ENCODE data around the gene FBXO39. TPM values are rescaled to one million over a fixed set of nuclear protein-coding genes. Genes with fewer than 3 reads are reported as not detected.

FBXO39 gene
- total and polyA plus RNA-seq, 2 of the 4 experiments (the other 2 are of a cell fraction): not detected

GRCh38 chr17:6780886-6781285 lies 4.9 kb downstream of the FBXO39 start:
- no peak overlapping the region for H4K91ac ChIP-seq (ENCODE audit: insufficient read depth, low read depth, low read length)
- no peaks in the 10 kb centered on the region for H3K4me1 ChIP-seq (ENCODE audit: control insufficient read depth, insufficient read depth, low read length)
- H3K9ac ChIP-seq (ENCODE audit: low read depth, low read length): no peak overlapping the region
- no peaks in the 10 kb centered on the region for H4K20me1 ChIP-seq (ENCODE audit: insufficient read depth, low read length)
- H3K4me3 ChIP-seq (ENCODE audit: insufficient read depth, low read depth, low read length): no peak overlapping the region
- H2AFZ ChIP-seq (replicated peaks; ENCODE audit: low read length, poor library complexity): no peak overlapping the region
- H2BK20ac ChIP-seq (ENCODE audit: low read depth, low read length): no peak overlapping the region
- H3K27me3 ChIP-seq (ENCODE audit: control insufficient read depth, insufficient read depth, low read length): peaks cover 28% of the 10 kb centered on the region
- H3K14ac ChIP-seq (replicated peaks; ENCODE audit: low read depth, low read length): no peak overlapping the region
- H2BK5ac ChIP-seq (ENCODE audit: low read depth, low read length, poor library complexity, severe bottlenecking): no peak overlapping the region
- H2AK5ac ChIP-seq (ENCODE audit: low read depth, low read length): no peak overlapping the region
- H3K9me3 ChIP-seq (ENCODE audit: control insufficient read depth, insufficient read depth, low read length): no peaks in the 10 kb centered on the region; the same call in 1 of the 2 replicates
- H3K9me1 ChIP-seq (ENCODE audit: insufficient read depth, low read length): no peaks in the 10 kb centered on the region
- TF ChIP-seq ELK1 (IDR thresholded peaks at IDR 0.05; ENCODE audit: borderline replicate concordance, low read depth, low read length) (no peak), MAFK (IDR thresholded peaks at IDR 0.05; ENCODE audit: low read depth, low read length) (no peak), BHLHE40 (IDR thresholded peaks at IDR 0.05; ENCODE audit: low read depth, low read length) (no peak), MXI1 (IDR thresholded peaks at IDR 0.05; ENCODE audit: borderline replicate concordance, low read depth, low read length) (no peak), POLR2A (IDR thresholded peaks at IDR 0.05; ENCODE audit: low read depth, low read length) (no peak)
- in situ Hi-C loops (cut with MboI; ENCODE audit: low sequenced_read_pairs): no loop called here
- H3K36me3 ChIP-seq (ENCODE audit: control insufficient read depth, insufficient read depth, low read length): no peaks in the 10 kb centered on the region
- H3K23ac ChIP-seq (ENCODE audit: low read depth, low read length): no peak overlapping the region
- no peaks in the 10 kb centered on the region for H3K79me1 ChIP-seq (ENCODE audit: low read depth in 1 of 2, low read length in 2 of 2)
- dilution Hi-C loops (cut with HindIII; ENCODE audit: low sequenced_read_pairs, unreplicated experiment): no loop called here
- H4K8ac ChIP-seq (ENCODE audit: low read depth in 2 of 2, low read length in 2 of 2): no peak overlapping the region
- no peak for DNase-seq
- H2BK15ac ChIP-seq (ENCODE audit: low read depth, low read length): no peak overlapping the region
- H3K27ac ChIP-seq (ENCODE audit: insufficient read depth, low read length): no peak overlapping the region
- ATAC-seq (ENCODE audit: low read depth): no peak
- no peak overlapping the region for H3K4ac ChIP-seq (ENCODE audit: low read depth, low read length)
- ChIA-PET POLR2A (ENCODE audit: unreplicated experiment) (no interaction called here), CTCF (no interaction called here)
- WGBS, 2 experiments (ENCODE audit: extremely low coverage in 2 of 2, insufficient read length in 1 of 2): no CpG with 5 or more reads among the region's 3 CpGs
- H3K18ac ChIP-seq (ENCODE audit: low read depth, low read length): no peak overlapping the region
- H3K56ac ChIP-seq (ENCODE audit: extremely low read depth, insufficient read depth, low read length): no peak overlapping the region
- H4K5ac ChIP-seq (ENCODE audit: low read depth, low read length): no peak overlapping the region
- intact Hi-C loops (cut with micrococcal nuclease): no loop called here
- BruUV-seq (replicated peaks): no TSS peak
- H2AK9ac ChIP-seq (replicated peaks; ENCODE audit: low read depth, low read length, poor library complexity): no peak overlapping the region
- no peak overlapping the region for H2BK120ac ChIP-seq (ENCODE audit: low read depth, low read length)
- no peak overlapping the region for H3K4me2 ChIP-seq (ENCODE audit: low read depth, low read length)
